Measurements from ENCODE around the gene ZNF622. TPM values are rescaled to one million over a fixed set of nuclear protein-coding genes. Genes with fewer than 3 reads are reported as not detected.

ZNF622 gene
- total RNA-seq, 6 experiments from 2014 or later: 12.9 to 15.7 (median 14.9) TPM

- no peak for TF ChIP-seq POLR2A (IDR thresholded peaks at IDR 0.05)
- no peak for TF ChIP-seq CTCF (IDR thresholded peaks at IDR 0.05)
- H3K4me1 ChIP-seq: no peaks in the 10 kb centered on the region
- ATAC-seq: no peak
- H3K4me3 ChIP-seq: no peak overlapping the region
- H3K36me3 ChIP-seq: no peaks in the 10 kb centered on the region
- no peaks in the 10 kb centered on the region for H3K27me3 ChIP-seq
- H3K27ac ChIP-seq: no peak overlapping the region
- WGBS (ENCODE audit: insufficient coverage, low coverage, low lambda C conversion rate, missing lambda C conversion rate): 56% methylated on average over 2 of the region's 3 CpGs
- no peak for DNase-seq
- intact Hi-C loops (cut with DNase I): no loop called here
- H3K9me3 ChIP-seq: no peaks in the 10 kb centered on the region
Observed at GRCh38 chr5:16411741-16412455, 53.7 kb downstream of the ZNF622 start.

- 67% methylated on average over 7 of the region's 9 CpGs for WGBS (ENCODE audit: insufficient coverage, low coverage, low lambda C conversion rate, missing lambda C conversion rate)
- intact Hi-C loops (cut with DNase I): no loop called here
- TF ChIP-seq POLR2A (IDR thresholded peaks at IDR 0.05): no peak
- no peak for TF ChIP-seq CTCF (IDR thresholded peaks at IDR 0.05)
- H3K27me3 ChIP-seq: no peaks in the 10 kb centered on the region
- no peak for ATAC-seq
- H3K27ac ChIP-seq: no peak overlapping the region
- no peak for DNase-seq
- H3K9me3 ChIP-seq: no peaks in the 10 kb centered on the region
- no peak overlapping the region for H3K4me3 ChIP-seq
- no peaks in the 10 kb centered on the region for H3K36me3 ChIP-seq
- H3K4me1 ChIP-seq: no peaks in the 10 kb centered on the region
Observed at GRCh38 chr5:16411235-16411634, 54.4 kb downstream of the ZNF622 start.

- Histone ChIP-seq H3K9me3 (no peaks in the 10 kb centered on the region), H3K27ac (no peak overlapping the region), H3K4me1 (no peaks in the 10 kb centered on the region), H3K36me3 (no peaks in the 10 kb centered on the region), H3K4me3 (no peak overlapping the region), H3K27me3 (no peaks in the 10 kb centered on the region)
- DNase-seq (no peak), ATAC-seq (no peak)
- TF ChIP-seq POLR2A (IDR thresholded peaks at IDR 0.05) (no peak), CTCF (IDR thresholded peaks at IDR 0.05) (no peak)
- intact Hi-C loops (cut with DNase I): no loop called here
- WGBS (ENCODE audit: insufficient coverage, low coverage, low lambda C conversion rate, missing lambda C conversion rate): 40% methylated on average over 1 of the region's 2 CpGs
Observed at GRCh38 chr5:16410338-16410737, 55.3 kb downstream of the ZNF622 start.

GRCh38 chr5:16406630-16407029, 59.0 kb downstream of the ZNF622 start:
- no peak overlapping the region for H3K4me3 ChIP-seq
- DNase-seq (no peak), ATAC-seq (no peak)
- no peaks in the 10 kb centered on the region for H3K4me1 ChIP-seq
- H3K27ac ChIP-seq: no peak overlapping the region
- 53% methylated on average over 1 of the region's 1 CpG for whole genome bisulfite sequencing (ENCODE audit: insufficient coverage, low coverage, low lambda C conversion rate, missing lambda C conversion rate)
- intact Hi-C loops (cut with DNase I): no loop called here
- no peaks in the 10 kb centered on the region for H3K27me3 ChIP-seq
- no peaks in the 10 kb centered on the region for H3K9me3 ChIP-seq
- no peak for TF ChIP-seq CTCF (IDR thresholded peaks at IDR 0.05)
- TF ChIP-seq POLR2A (IDR thresholded peaks at IDR 0.05): no peak
- no peaks in the 10 kb centered on the region for H3K36me3 ChIP-seq
